OCI-LY7 (cell line): ENCODE data around the gene RPL38. TPM values are rescaled to one million over a fixed set of nuclear protein-coding genes. Genes with fewer than 3 reads are reported as not detected.

Experiments used
- BruUV-seq: library from RNA; stranded (reverse); fragments of 400-500 nt; replicated peaks from 2 replicates; lab custom pipeline; 2021; lab: Mats Ljungman, UMichigan
- CTCF ChIA-PET: fragments of 300-600 bp; sonication (Branson Sonifier 250); formaldehyde crosslinking; loops from one replicate; lab custom pipeline; 2022; ENCODE audit warnings: antibody characterized with exemption; ENCODE audit not compliant: unreplicated experiment; lab: Charles Lee
- POLR2A ChIA-PET: fragments of 300-600 bp; sonication (Branson Sonifier 250); formaldehyde crosslinking; loops from one replicate; lab custom pipeline; 2022; ENCODE audit warnings: antibody characterized with exemption; lab: Charles Lee
- DNase-seq: peaks from one replicate; pipeline ENCODE4 v3.0.0-alpha.2; 2015; ENCODE audit warnings: low spot score
- H2AFZ ChIP-seq: fragments of 200-600 bp; sonication (generic), shearing (Covaris generic); 2 replicates; pipeline ENCODE4 v1.6.1; 2014; ENCODE audit warnings: mild to moderate bottlenecking, antibody characterized with exemption, low read length, moderate library complexity
- H3K27ac ChIP-seq: fragments of 200-600 bp; sonication (generic); 2 replicates; pipeline ENCODE4 v1.5.1; 2014; ENCODE audit warnings: mixed run types, low read depth, mild to moderate bottlenecking, moderate library complexity, low read length, inconsistent platforms; ENCODE audit not compliant: poor library complexity, severe bottlenecking
- H3K36me3 ChIP-seq: fragments of 200-600 bp; sonication (generic); 2 replicates; pipeline ENCODE4 v1.6.1; 2014; ENCODE audit warnings: mild to moderate bottlenecking, antibody characterized with exemption, low read length, moderate library complexity, mixed read lengths; ENCODE audit not compliant: insufficient read depth
- H3K4me1 ChIP-seq: fragments of 200-600 bp; sonication (generic); 2 replicates; pipeline ENCODE4 v1.5.1; 2014; ENCODE audit warnings: mild to moderate bottlenecking, low read length; ENCODE audit not compliant: insufficient read depth, poor library complexity, severe bottlenecking
- H3K4me2 ChIP-seq: fragments of 200-600 bp; sonication (generic); 2 replicates; pipeline ENCODE4 v1.6.1; 2014; ENCODE audit warnings: mild to moderate bottlenecking, low read length
- H3K4me3 ChIP-seq: fragments of 200-600 bp; sonication (generic); 2 replicates; pipeline ENCODE4 v1.5.1; 2014; ENCODE audit warnings: mild to moderate bottlenecking, low read depth, low read length; ENCODE audit not compliant: poor library complexity, severe bottlenecking
- H3K79me2 ChIP-seq: fragments of 200-600 bp; sonication (generic); 2 replicates; pipeline ENCODE4 v1.6.1; 2016; ENCODE audit warnings: low read depth, mild to moderate bottlenecking, low read length, moderate library complexity, mixed read lengths; ENCODE audit not compliant: insufficient read depth
- H3K9me2 ChIP-seq: fragments of 200-600 bp; sonication (generic); 2 replicates; pipeline ENCODE4 v1.6.1; 2016; ENCODE audit warnings: mild to moderate bottlenecking, low read length, mixed read lengths; ENCODE audit not compliant: insufficient read depth
- H3K9me3 ChIP-seq: fragments of 200-600 bp; sonication (generic); 2 replicates; pipeline ENCODE4 v1.6.1; 2014; ENCODE audit warnings: mild to moderate bottlenecking, mixed run types, low read length, mixed read lengths
- H4K20me1 ChIP-seq: fragments of 200-600 bp; sonication (generic); 2 replicates; pipeline ENCODE4 v1.6.1; 2014; ENCODE audit warnings: mild to moderate bottlenecking, antibody characterized with exemption, low read length, moderate library complexity, mixed read lengths; ENCODE audit not compliant: insufficient read depth
- EZH2phosphoT487 ChIP-seq: fragments of 200-600 bp; sonication (generic); IDR thresholded peaks from 2 replicates; pipeline ENCODE4 v1.6.1; 2018; ENCODE audit warnings: low read depth, borderline replicate concordance, mild to moderate bottlenecking, mixed run types, antibody characterized with exemption, low read length, moderate library complexity, mixed read lengths
- intact Hi-C: fragments of 100-400 bp; cut with micrococcal nuclease; formaldehyde crosslinking; loops from one replicate; pipeline ENCODE4 v1.10.0; 2022; ENCODE audit not compliant: unreplicated experiment
- total RNA-seq, 2 experiments: library from RNA; depleted of rRNA in 1 of 2; stranded (reverse); fragments of >200 nt in 1 of 2; shearing (Covaris generic) in 1 of 2; gene quantifications; 2 replicates each; pipeline ENCODE4 v1.2.3, GENCODE V29; 2014 to 2022
- TF ChIP-seq, protein P1 (sequence below): fragments of 200-600 bp; sonication (generic); conservative IDR thresholded peaks from 2 replicates; pipeline ENCODE4 v1.5.1; 2014; ENCODE audit warnings: mild to moderate bottlenecking, antibody characterized with exemption, low read length, moderate library complexity, mixed read lengths

The RPL38 gene
- total RNA-seq, 2 experiments from 2014 or later: 1,845 to 4,732 TPM

- Histone ChIP-seq H3K4me2 (no peak overlapping the region), H3K27ac (no peak overlapping the region), H3K36me3 (no peaks in the 10 kb centered on the region), H3K9me2 (no peaks in the 10 kb centered on the region), H3K79me2 (no peaks in the 10 kb centered on the region), H3K4me3 (no peak overlapping the region), H3K9me3 (no peaks in the 10 kb centered on the region), H3K4me1 (no peaks in the 10 kb centered on the region), H2AFZ (no peak overlapping the region), H4K20me1 (no peaks in the 10 kb centered on the region)
- no peak for DNase-seq
- BruUV-seq: no TSS peak
- ChIA-PET CTCF (no interaction called here), POLR2A (interaction anchor here (0.7 kb wide), 1 partner anchor 22 kb away, joined by 4 read pairs; no protein-coding TSS in a partner anchor)
- no peak for TF ChIP-seq EZH2phosphoT487
- TF ChIP-seq, protein P1, sequence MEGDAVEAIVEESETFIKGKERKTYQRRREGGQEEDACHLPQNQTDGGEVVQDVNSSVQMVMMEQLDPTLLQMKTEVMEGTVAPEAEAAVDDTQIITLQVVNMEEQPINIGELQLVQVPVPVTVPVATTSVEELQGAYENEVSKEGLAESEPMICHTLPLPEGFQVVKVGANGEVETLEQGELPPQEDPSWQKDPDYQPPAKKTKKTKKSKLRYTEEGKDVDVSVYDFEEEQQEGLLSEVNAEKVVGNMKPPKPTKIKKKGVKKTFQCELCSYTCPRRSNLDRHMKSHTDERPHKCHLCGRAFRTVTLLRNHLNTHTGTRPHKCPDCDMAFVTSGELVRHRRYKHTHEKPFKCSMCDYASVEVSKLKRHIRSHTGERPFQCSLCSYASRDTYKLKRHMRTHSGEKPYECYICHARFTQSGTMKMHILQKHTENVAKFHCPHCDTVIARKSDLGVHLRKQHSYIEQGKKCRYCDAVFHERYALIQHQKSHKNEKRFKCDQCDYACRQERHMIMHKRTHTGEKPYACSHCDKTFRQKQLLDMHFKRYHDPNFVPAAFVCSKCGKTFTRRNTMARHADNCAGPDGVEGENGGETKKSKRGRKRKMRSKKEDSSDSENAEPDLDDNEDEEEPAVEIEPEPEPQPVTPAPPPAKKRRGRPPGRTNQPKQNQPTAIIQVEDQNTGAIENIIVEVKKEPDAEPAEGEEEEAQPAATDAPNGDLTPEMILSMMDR: no peak
- intact Hi-C loops: no loop called here
These were observed 24.0 kb downstream of the RPL38 start for GRCh38 chr17:74227271-74228080.

GRCh38 chr17:74228306-74228978, 25.0 kb downstream of the RPL38 start:
- Histone ChIP-seq H3K36me3 (no peaks in the 10 kb centered on the region), H2AFZ (no peak overlapping the region), H3K4me3 (no peak overlapping the region), H3K27ac (no peak overlapping the region), H3K9me3 (no peaks in the 10 kb centered on the region), H3K79me2 (no peaks in the 10 kb centered on the region), H4K20me1 (no peaks in the 10 kb centered on the region), H3K4me1 (no peaks in the 10 kb centered on the region), H3K9me2 (no peaks in the 10 kb centered on the region), H3K4me2 (no peak overlapping the region)
- ChIA-PET CTCF (no interaction called here), POLR2A (interaction anchor here (0.5 kb wide), 1 partner anchor 25 kb away, joined by 3 read pairs; no protein-coding TSS in a partner anchor)
- TF ChIP-seq, protein P1: no peak
- TF ChIP-seq EZH2phosphoT487: no peak
- intact Hi-C loops: no loop called here
- DNase-seq: no peak
- BruUV-seq: no TSS peak

- intact Hi-C loops: no loop called here
- ChIA-PET POLR2A (no interaction called here), CTCF (no interaction called here)
- Histone ChIP-seq H3K4me1 (no peaks in the 10 kb centered on the region), H3K4me2 (no peak overlapping the region), H2AFZ (no peak overlapping the region), H3K9me2 (no peaks in the 10 kb centered on the region), H3K27ac (no peak overlapping the region), H3K79me2 (no peaks in the 10 kb centered on the region), H3K36me3 (no peaks in the 10 kb centered on the region), H3K9me3 (no peaks in the 10 kb centered on the region), H4K20me1 (no peaks in the 10 kb centered on the region), H3K4me3 (no peak overlapping the region)
- no peak for DNase-seq
- no TSS peak for BruUV-seq
- TF ChIP-seq, protein P1: no peak
- TF ChIP-seq EZH2phosphoT487: no peak
These were observed 27.4 kb downstream of the RPL38 start for GRCh38 chr17:74230896-74231295.
